ENCODE results near the gene SMARCC2.

DNA sequence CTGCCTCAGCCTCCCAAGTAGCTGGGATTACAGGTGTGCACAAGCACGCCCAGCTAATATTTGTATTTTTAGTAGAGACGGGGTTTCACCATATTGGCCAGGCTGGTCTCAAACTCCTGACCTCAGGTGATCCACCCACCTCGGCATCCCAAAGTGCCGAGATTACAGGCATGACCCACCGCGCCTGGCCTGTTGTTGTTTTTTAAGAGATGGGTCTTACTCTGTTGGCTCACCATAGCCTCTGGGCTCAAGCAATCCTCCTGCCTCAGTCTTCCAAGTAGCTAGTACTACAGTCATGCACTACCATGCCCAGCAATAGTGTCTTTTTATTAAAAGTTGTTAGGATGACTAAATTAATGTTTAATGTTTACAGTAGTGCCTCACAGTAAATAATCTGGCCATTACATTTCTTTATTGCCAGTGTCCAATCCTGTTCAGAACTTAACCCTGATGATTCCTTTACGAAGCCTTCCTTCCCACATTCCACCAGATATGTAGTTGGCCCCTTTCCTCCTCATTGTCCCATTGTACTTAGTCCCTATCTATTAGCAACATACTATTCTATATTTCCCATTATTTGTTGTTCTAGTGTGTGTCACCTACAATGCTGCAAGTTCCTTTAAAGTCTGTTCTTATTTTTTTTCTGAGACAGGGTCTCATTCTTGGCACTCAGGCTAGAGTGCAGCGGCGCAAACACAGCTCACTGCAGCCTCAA lies 8.8 kb upstream of the SMARCC2 start:
- TF ChIP-seq ZNF446 (CRISPR knock-in tag; IDR thresholded peaks at IDR 0.05) (no peak), NFRKB (IDR thresholded peaks at IDR 0.05) (no peak), ZMYM4 (CRISPR knock-in tag; IDR thresholded peaks at IDR 0.05) (no peak)
- TF ChIP-seq, protein P1, sequence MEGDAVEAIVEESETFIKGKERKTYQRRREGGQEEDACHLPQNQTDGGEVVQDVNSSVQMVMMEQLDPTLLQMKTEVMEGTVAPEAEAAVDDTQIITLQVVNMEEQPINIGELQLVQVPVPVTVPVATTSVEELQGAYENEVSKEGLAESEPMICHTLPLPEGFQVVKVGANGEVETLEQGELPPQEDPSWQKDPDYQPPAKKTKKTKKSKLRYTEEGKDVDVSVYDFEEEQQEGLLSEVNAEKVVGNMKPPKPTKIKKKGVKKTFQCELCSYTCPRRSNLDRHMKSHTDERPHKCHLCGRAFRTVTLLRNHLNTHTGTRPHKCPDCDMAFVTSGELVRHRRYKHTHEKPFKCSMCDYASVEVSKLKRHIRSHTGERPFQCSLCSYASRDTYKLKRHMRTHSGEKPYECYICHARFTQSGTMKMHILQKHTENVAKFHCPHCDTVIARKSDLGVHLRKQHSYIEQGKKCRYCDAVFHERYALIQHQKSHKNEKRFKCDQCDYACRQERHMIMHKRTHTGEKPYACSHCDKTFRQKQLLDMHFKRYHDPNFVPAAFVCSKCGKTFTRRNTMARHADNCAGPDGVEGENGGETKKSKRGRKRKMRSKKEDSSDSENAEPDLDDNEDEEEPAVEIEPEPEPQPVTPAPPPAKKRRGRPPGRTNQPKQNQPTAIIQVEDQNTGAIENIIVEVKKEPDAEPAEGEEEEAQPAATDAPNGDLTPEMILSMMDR (CRISPR knock-in tag; IDR thresholded peaks at IDR 0.05) = no peak
- TF ChIP-seq, protein P2, sequence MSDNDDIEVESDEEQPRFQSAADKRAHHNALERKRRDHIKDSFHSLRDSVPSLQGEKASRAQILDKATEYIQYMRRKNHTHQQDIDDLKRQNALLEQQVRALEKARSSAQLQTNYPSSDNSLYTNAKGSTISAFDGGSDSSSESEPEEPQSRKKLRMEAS (IDR thresholded peaks at IDR 0.05) = no peak
- TF ChIP-seq, protein P3, sequence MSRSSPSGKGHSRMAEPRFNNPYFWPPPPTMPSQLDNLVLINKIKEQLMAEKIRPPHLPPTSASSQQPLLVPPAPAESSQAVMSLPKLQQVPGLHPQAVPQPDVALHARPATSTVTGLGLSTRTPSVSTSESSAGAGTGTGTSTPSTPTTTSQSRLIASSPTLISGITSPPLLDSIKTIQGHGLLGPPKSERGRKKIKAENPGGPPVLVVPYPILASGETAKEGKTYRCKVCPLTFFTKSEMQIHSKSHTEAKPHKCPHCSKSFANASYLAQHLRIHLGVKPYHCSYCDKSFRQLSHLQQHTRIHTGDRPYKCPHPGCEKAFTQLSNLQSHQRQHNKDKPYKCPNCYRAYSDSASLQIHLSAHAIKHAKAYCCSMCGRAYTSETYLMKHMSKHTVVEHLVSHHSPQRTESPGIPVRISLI (CRISPR knock-in tag; IDR thresholded peaks at IDR 0.05; ENCODE audit: borderline replicate concordance) = no peak
